ENCODE results near the gene CLP1. TPM values are rescaled to one million over a fixed set of nuclear protein-coding genes. Genes with fewer than 3 reads are reported as not detected.

Gene CLP1
- total and polyA plus RNA-seq, 3 donors from 2014 or later, result 14.4 to 19.8 (median 15.5) TPM

DNA sequence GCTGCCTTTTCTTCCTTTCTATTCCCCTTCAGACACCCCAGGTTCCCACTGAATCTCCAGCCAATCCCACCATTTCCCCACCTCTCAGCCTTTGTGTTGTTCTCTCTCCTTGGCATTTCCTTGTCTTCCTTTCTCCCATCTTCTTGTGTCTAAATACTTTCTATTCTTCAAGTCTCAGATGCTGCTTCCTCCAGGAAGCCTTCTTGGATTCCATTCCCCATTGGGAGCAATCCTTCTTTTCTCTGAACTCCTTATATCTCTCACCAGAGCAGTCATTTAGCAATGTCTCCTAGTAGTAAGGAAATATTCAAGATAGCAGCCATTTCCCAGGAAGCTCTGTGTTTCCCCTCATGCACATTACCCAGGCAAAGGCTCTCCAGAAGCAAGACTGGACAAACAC lies 23.3 kb upstream of the CLP1 start:
- Histone ChIP-seq H3K4me3 (no peak overlapping the region), H3K27ac (no peak overlapping the region), H3K9me3 (no peaks in the 10 kb centered on the region), H3K27me3 (no peaks in the 10 kb centered on the region), H3K36me3 (ENCODE audit: low read depth, missing control alignments) (no peaks in the 10 kb centered on the region), H3K4me1 (peaks cover 10% of the 10 kb centered on the region)
- intact Hi-C loops (cut with DNase I; ENCODE audit: low total_unique reads), result no loop called here
- no peak for TF ChIP-seq CTCF (IDR thresholded peaks at IDR 0.05)
- no peak for TF ChIP-seq POLR2A (IDR thresholded peaks at IDR 0.05)
- DNase-seq, result no peak

GRCh38 chr11:57635246-57635645 lies 22.3 kb upstream of the CLP1 start:
- DNase-seq, result no peak
- no peak for TF ChIP-seq POLR2A (IDR thresholded peaks at IDR 0.05)
- TF ChIP-seq CTCF (IDR thresholded peaks at IDR 0.05), result no peak
- Histone ChIP-seq H3K4me1 (peaks cover 19% of the 10 kb centered on the region), H3K27me3 (no peaks in the 10 kb centered on the region), H3K4me3 (no peak overlapping the region), H3K36me3 (ENCODE audit: low read depth, missing control alignments) (no peaks in the 10 kb centered on the region), H3K27ac (no peak overlapping the region), H3K9me3 (no peaks in the 10 kb centered on the region)
- intact Hi-C loops (cut with DNase I; ENCODE audit: low total_unique reads), result loop anchor here (5.0 kb wide), 1 partner anchor 68 kb away; the partner anchor contains the start of gene UBE2L6
- 80 to 83% methylated on average over 8 of the region's 8 CpGs for WGBS, 2 donors

DNA sequence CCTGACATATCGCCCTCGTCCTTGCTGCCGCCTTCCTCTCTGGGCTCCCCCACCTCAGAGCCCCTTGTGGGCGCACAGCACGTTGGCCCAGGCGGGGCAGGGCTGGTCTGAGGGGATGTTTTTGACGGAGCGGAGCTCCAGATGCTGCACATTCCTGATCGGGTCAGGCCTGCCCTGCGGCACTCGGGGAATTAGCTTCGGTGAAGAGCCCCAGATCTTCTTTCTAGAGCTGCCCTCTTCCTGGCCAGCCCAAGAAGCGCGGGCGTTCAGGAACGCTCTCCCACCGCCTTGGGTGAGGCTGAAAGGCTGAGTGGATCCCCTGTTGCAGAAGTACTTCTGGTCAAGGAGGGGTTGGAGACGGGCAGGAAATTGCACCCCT lies 19.9 kb upstream of the CLP1 start:
- peak overlapping the region in 1 of 2 donors; percentile 84 for H3K27ac ChIP-seq
- DNase-seq, result no peak
- peaks cover 20% of the 10 kb centered on the region for H3K4me1 ChIP-seq
- no peaks in the 10 kb centered on the region for H3K9me3 ChIP-seq
- no peaks in the 10 kb centered on the region for H3K36me3 ChIP-seq (ENCODE audit: low read depth, missing control alignments)
- intact Hi-C loops (cut with DNase I; ENCODE audit: low total_unique reads), result loop anchor here (5.0 kb wide), 1 partner anchor 70 kb away; the partner anchor contains the start of gene UBE2L6
- H3K27me3 ChIP-seq, result no peaks in the 10 kb centered on the region
- WGBS, 2 donors, result 5 to 13% methylated on average over 17 to 18 of the region's 18 CpGs
- peak overlapping the region; percentile 68 to 85 for H3K4me3 ChIP-seq
- TF ChIP-seq CTCF (IDR thresholded peaks at IDR 0.05) (no peak), POLR2A (IDR thresholded peaks at IDR 0.05) (no peak)

DNA sequence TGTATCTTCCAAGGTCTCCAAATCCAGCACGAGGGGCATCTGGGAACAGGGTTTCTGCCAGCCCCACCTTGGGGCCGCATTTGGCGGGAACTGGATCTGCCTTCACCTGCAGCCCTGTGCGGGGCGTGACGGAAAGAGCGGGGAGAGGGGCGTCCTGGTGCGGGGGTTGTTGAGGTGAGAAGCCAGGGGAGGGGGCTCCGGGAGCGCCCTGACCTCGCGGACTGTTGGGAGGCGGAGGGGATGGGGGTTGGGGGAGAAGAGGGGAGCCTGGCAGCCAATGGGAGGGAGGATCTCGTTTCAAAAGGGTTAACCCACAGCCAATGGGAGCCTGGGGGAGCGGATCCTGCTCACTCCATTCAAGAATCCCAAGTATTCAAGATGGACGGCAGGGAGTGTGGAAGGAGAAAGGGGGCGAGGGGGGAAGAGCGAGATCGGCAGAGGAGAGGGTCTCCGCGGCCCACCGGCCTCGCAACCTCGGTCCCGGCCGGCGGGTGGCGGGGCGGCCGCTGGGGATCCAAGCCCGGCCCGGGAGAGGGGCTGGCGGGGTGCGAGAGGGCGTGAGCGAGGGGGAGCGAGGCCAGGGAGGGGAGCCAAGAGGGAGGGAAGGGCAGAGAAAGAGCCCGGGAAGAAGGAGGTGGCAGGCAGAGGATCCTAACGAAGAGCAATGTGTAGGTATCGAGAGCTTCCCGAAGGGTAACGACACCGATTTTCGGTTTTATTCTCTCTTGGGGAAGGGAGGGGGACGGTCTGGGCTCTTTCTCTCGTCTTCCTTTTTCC lies 19.4 kb upstream of the CLP1 start:
- H3K27ac ChIP-seq, result peak overlapping the region; percentile 12 to 84
- intact Hi-C loops (cut with DNase I; ENCODE audit: low total_unique reads), result loop anchor here (5.0 kb wide), 1 partner anchor 71 kb away; the partner anchor contains the start of gene UBE2L6
- TF ChIP-seq CTCF (IDR thresholded peaks at IDR 0.05), result no peak
- no peak for TF ChIP-seq POLR2A (IDR thresholded peaks at IDR 0.05)
- H3K9me3 ChIP-seq, result no peaks in the 10 kb centered on the region
- WGBS, 2 donors, result 1% methylated on average over 36 to 47 of the region's 47 CpGs
- DNase-seq, result peak; percentile 83
- peak overlapping the region; percentile 68 to 85 for H3K4me3 ChIP-seq
- H3K36me3 ChIP-seq (ENCODE audit: low read depth, missing control alignments), result no peaks in the 10 kb centered on the region
- H3K4me1 ChIP-seq, result peaks cover 20% of the 10 kb centered on the region
- H3K27me3 ChIP-seq, result no peaks in the 10 kb centered on the region

All from testis (tissue), 3 donors.